Omental fat pad (tissue), 4 donors: ENCODE results near the gene NFE2L3. TPM values are rescaled to one million over a fixed set of nuclear protein-coding genes. Genes with fewer than 3 reads are reported as not detected.
"Not testable (repeated sequence)": the region's sequence is repeated elsewhere in the genome, so short reads cannot be mapped to it uniquely, and the experiment has no call there.

Source experiments
- ATAC-seq: fragments of 150-250 bp; one replicate; pipeline ENCODE4 v1.9.1; 2016; ENCODE audit warnings: mild to moderate bottlenecking, moderate library complexity; ENCODE audit not compliant: low FRiP score
- DNase-seq: peaks from one replicate; pipeline ENCODE4 v3.0.0-alpha.2; 2019; ENCODE audit warnings: low spot score
- CTCF ChIP-seq, 3 donors: fragments of 450-650 bp; IDR thresholded peaks; one replicate each; pipeline ENCODE4 v1.5.1; 2016 to 2017; ENCODE audit warnings: antibody characterized with exemption in 3 of 3, mild to moderate bottlenecking in 3 of 3, moderate library complexity in 2 of 3
- total RNA-seq, 4 donors: library from RNA; depleted of rRNA; stranded (reverse); fragments of >200 nt; gene quantifications; one replicate each; pipeline ENCODE4 v1.1.0, GENCODE V29; 2016

NFE2L3 gene
- total RNA-seq, 4 donors from 2014 or later, result 3.9 to 12.1 (median 5.3) TPM

DNA sequence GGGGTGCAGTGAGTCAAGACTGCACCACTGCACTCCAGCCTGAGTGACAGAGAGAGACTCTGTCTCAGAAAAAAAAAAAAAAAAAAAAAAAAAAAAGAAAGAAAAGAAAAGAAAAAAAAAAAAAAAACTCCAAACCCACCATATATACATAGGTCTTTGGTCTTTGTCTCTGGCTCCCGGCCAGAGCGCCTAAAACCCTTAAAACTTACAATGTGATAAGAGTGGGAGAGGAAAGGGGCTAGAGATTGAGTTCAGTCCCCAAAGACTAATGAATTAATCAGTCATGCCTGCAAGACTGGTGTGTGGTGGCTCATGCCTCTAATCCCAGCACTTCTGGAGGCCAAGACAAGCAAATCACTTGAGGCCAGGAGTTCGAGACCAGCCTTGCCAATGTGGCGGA is 6.8 kb upstream of the NFE2L3 start:
- ATAC-seq, result no peak
- TF ChIP-seq CTCF (IDR thresholded peaks at IDR 0.05), result no peak

DNA sequence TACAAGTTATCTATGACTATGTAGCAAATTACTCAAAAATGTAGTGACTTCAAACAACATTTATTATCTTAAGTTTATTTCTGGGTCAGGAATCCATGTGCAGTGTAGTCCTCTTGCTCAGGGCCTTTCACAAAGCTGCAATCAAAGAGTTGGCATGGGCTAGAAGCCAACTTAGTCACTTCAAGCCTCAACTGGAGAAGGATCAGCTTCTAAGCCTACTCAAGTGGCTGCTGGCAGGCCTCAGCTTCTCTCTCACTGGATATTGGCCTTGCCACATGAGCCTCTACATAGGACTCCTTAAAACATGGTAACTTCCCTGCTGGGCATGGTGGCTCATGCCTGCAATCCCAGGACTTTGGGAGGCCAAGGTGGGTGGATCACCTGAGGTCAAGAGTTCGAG is 5.0 kb upstream of the NFE2L3 start:
- TF ChIP-seq CTCF (IDR thresholded peaks at IDR 0.05), result no peak
- no peak for ATAC-seq
- DNase-seq, result no peak

More for the DNA sequence above, 6.8 kb upstream of the NFE2L3 start:
- DNase-seq, result no peak

DNA sequence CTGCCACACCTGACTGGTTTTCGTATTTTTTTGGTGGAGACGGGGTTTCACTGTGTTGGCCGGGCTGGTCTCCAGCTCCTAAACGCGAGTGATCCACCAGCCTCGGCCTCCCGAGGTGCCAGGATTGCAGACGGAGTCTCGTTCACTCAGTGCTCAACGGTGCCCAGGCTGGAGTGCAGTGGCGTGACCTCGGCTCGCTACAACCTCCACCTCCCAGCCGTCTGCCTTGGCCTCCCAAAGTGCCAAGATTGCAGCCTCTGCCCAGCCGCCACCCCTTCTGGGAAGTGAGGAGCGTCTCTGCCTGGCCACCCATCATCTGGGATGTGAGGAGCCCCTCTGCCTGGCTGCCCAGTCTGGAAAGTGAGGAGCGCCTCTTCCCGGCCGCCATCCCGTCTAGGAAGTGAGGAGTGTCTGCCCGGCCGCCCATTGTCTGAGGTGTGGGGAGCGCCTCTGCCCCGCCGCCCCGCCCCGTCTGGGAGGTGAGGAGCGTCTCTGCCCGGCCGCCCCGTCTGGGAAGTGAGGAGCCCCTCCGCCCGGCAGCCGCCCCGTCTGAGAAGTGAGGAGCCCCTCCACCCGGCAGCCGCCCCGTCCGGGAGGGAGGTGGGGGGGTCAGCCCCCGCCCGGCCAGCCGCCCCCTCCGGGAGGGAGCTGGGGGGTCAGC is 4.2 kb upstream of the NFE2L3 start:
- not testable (repeated sequence) for ATAC-seq

DNA sequence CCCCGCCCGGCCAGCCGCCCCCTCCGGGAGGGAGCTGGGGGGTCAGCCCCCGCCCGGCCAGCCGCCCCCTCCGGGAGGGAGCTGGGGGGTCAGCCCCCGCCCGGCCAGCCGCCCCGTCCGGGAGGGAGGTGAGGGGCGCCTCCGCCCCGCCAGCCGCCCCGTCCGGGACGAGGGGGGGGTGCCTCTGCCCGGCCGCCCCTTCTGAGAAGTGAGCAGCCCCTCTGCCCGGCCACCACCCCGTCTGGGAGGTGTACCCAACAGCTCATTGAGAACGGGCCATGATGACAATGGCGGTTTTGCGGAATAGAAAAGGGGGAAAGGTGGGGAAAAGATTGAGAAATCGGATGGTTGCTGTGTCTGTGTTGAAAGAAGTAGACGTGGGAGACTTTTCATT is 3.7 kb upstream of the NFE2L3 start:
- not testable (repeated sequence) for DNase-seq, ATAC-seq

More for the DNA sequence above, 4.2 kb upstream of the NFE2L3 start:
- DNase-seq, result not testable (repeated sequence)

DNA sequence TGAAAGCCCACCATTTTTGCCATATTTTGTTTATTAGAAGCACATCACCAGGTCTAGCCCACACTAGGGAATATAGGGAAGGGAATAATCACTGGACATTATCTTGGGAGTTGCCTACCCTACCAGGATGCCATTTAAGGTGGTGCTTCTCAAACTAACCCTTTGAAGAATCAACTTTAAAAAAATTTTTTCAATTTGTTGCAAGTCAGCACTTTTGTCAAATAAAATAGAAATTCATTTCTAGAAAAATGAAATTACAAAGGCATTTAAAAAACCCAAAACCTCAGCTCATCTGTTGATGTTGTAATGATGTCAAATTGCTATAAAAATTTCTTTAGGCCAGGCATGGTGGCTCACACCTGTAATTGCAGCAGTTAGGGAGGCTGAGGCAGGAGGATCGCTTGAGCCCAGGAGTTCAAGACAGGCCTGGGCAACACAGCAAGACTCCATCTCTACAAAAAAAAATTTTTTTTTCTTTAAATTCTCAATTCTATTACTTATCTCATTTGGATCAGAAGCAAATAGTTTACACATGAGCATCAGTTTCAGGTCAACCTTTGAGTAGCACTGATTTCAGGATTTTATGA is 2.5 kb upstream of the NFE2L3 start:
- DNase-seq, result no peak
- TF ChIP-seq CTCF (IDR thresholded peaks at IDR 0.05), result no peak
- no peak for ATAC-seq

DNA sequence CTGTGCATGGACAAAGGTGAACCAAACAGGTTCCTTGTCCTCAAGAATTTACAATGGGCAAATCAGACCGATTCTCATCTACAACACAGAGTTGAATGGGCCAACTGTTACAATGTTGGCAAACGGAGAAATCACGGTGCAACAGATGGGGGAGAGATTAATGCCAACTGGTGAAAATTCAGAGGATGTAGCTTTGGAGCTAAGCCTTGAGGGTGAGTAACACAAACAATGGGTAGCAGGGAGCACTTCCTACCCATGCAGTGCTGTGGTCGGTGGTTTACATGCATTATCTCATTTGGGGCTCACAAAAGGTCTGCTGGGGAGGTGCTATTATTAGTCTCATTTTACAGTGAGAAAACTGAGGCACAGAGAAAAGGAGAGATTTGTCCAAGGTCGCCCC is 902 bp upstream of the NFE2L3 start:
- DNase-seq (no peak), ATAC-seq (no peak)
- TF ChIP-seq CTCF (IDR thresholded peaks at IDR 0.05), result no peak

- peak; percentile 2 for ATAC-seq
- no peak for TF ChIP-seq CTCF (IDR thresholded peaks at IDR 0.05)
- DNase-seq, result no peak
Observed at GRCh38 chr7:26151650-26151952, 397 bp upstream of the NFE2L3 start.

DNA sequence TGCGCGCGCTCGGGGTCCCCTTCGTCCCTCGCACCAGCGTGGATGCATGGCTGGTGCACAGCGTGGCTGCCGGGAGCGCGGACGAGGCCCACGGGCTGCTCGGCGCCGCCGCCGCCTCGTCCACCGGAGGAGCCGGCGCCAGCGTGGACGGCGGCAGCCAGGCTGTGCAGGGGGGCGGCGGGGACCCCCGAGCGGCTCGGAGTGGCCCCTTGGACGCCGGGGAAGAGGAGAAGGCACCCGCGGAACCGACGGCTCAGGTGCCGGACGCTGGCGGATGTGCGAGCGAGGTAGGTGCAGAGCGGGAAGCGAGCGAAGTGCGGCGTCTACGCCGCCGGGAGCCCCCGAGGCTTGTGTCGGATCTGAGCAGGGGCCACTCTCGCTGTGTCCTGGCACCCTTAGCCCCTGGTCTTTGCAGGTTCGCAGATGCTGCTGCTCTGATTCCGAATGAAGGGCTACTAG is 813 bp downstream of the NFE2L3 start:
- peak; percentile 16 for ATAC-seq
- not testable (repeated sequence) for DNase-seq
